ENCODE data around the gene XPO6. TPM values are rescaled to one million over a fixed set of nuclear protein-coding genes. Genes with fewer than 3 reads are reported as not detected.
A peak's percentile ranks its signal among the peaks of the same experiment; 100 is the strongest.

Gene XPO6
- total RNA-seq, 1 donor from 2014 or later, result 168 TPM

DNA sequence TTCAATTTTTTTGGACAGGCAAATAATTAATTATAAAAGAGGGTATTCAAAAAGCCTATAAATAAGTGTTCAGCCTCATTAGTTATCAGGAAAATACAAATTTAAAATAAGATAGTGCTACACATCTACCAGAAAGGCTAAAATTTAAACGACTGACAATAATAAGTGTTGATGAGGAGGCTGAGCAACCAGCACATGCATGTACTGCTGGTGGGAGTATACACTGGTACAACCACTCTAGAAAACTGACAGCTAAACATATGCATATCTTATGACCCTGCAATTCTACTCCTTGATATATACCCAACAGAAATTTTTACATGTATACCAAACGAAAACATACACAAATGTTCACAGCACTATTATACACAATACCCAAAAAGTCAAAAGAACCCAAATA, 27.1 kb downstream of the XPO6 start:
- no peak overlapping the region for H3K4me3 ChIP-seq (ENCODE audit: low read depth, low read length)
- no peak for TF ChIP-seq CTCF (conservative IDR thresholded peaks at IDR 0.05; ENCODE audit: low read depth, low read length)
- no peak for DNase-seq (ENCODE audit: low read depth)

GRCh38 chr16:28183930-28184329, 27.8 kb downstream of the XPO6 start:
- no peak overlapping the region for H3K4me3 ChIP-seq (ENCODE audit: low read depth, low read length)
- no peak for TF ChIP-seq CTCF (conservative IDR thresholded peaks at IDR 0.05; ENCODE audit: low read depth, low read length)
- no peak for DNase-seq (ENCODE audit: low read depth)

GRCh38 chr16:28183484-28183883, 28.3 kb downstream of the XPO6 start:
- TF ChIP-seq CTCF (conservative IDR thresholded peaks at IDR 0.05; ENCODE audit: low read depth, low read length), result no peak
- no peak overlapping the region for H3K4me3 ChIP-seq (ENCODE audit: low read depth, low read length)
- DNase-seq (ENCODE audit: low read depth), result no peak

DNA sequence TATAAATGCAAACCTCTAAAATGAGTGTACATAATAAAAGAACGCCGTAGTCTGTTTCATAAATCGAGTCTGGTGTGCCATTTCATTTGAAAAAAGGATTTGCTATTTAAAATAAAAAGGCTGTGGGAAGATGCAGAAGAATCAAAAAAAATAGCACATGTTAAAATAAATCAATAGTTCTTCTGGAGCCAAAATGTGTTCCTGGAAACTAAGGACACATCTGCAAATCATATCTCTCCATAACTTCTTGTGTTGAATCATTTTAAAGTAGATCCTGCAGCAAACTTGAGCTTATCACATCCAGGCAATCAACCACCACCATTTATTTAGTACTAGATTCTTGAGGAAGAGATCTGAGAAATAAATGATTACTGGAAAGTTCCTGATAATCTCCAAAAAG, 29.0 kb downstream of the XPO6 start:
- no peak overlapping the region for H3K4me3 ChIP-seq (ENCODE audit: low read depth, low read length)
- DNase-seq (ENCODE audit: low read depth), result no peak
- TF ChIP-seq CTCF (conservative IDR thresholded peaks at IDR 0.05; ENCODE audit: low read depth, low read length), result no peak

- TF ChIP-seq CTCF (conservative IDR thresholded peaks at IDR 0.05; ENCODE audit: low read depth, low read length), result no peak
- H3K4me3 ChIP-seq (ENCODE audit: low read depth, low read length), result no peak overlapping the region
- no peak for DNase-seq (ENCODE audit: low read depth)
These were observed 29.6 kb downstream of the XPO6 start for GRCh38 chr16:28182183-28182582.

DNA sequence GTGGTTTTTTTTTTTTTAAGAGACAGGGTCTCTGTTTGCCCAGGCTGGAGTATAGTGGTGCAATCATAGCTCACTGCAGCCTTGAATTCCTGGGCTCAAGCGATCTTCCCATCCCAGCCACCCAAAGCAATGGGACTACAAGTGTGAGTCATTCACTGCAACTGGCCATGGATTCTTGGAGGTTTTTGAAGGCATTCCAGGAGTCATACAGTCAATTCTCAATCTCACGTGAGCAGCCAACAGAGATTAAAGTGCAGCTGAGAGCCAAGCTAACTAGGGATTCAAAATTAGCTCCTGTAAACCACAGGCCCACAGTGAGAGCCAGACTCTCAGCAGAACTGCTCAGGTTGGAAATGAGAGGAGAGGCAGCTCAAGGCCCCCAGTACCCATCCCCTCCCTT, 30.2 kb downstream of the XPO6 start:
- H3K4me3 ChIP-seq (ENCODE audit: low read depth, low read length), result no peak overlapping the region
- peak; percentile 94 for DNase-seq (ENCODE audit: low read depth)
- TF ChIP-seq CTCF (conservative IDR thresholded peaks at IDR 0.05; ENCODE audit: low read depth, low read length), result no peak

DNA sequence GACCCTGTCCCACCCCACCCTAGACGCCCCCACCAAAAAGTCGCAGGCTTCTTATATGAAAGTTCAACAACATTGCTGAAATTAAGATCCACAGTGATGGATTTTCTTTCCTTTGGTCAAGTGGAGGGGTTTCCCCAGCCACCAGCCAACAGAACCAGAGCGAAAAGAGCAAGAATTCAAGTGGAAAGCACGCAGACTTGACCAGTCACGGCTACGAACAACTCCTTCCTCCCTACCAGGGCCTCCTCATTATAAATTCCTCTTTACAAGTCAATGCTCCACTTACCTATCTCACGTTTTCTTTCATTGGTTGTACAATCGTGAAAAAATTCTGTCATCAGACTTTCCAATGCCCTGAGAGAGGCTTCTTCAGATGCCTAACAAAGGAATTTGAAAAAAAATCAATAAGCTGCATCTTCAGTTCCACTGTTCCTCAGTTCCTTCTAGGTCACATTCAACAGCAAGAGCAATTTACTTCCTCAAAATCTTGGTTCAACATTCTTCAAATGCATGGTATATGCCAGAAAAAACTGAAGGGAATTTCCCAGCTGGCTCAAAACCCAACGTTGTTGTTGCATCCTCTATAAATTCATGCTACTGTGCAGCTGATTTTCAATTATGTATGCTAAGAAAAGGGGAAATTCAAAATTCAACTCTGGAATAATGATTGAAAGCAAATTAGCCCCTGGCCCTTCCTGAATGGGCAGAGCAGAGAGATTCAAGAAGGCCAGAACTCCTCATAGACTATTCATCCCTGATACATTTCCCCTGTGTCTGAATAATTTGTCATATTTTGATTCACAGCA, 30.9 kb downstream of the XPO6 start:
- no peak for TF ChIP-seq CTCF (conservative IDR thresholded peaks at IDR 0.05; ENCODE audit: low read depth, low read length)
- no peak overlapping the region for H3K4me3 ChIP-seq (ENCODE audit: low read depth, low read length)
- no peak for DNase-seq (ENCODE audit: low read depth)
